T-helper 1 cell treated with Interleukin-12 subunit alpha and Interleukin-12 subunit beta and Interleukin-4 antibody, amounts not matched to agents 30 μg/mL and 1 μg/mL, for 36 hours (primary cell): ENCODE data around the gene NCBP3.

Experiments
- H3K27ac Mint-ChIP-seq: one replicate; pipeline ENCODE4 v1.8.0; 2021; ENCODE audit warnings: mild to moderate bottlenecking, mixed read lengths
- H3K27me3 Mint-ChIP-seq: one replicate; pipeline ENCODE4 v1.8.0; 2021; ENCODE audit warnings: low read depth, mixed read lengths
- H3K36me3 Mint-ChIP-seq: one replicate; pipeline ENCODE4 v1.8.0; 2021; ENCODE audit warnings: low read depth, mixed read lengths
- H3K4me1 Mint-ChIP-seq: one replicate; pipeline ENCODE4 v1.8.0; 2021; ENCODE audit warnings: low read depth, mixed read lengths
- H3K4me3 Mint-ChIP-seq: one replicate; pipeline ENCODE4 v1.8.0; 2021; ENCODE audit warnings: mild to moderate bottlenecking, moderate library complexity, mixed read lengths
- H3K9me3 Mint-ChIP-seq: one replicate; pipeline ENCODE4 v1.8.0; 2021; ENCODE audit warnings: mixed read lengths

NCBP3 gene

DNA sequence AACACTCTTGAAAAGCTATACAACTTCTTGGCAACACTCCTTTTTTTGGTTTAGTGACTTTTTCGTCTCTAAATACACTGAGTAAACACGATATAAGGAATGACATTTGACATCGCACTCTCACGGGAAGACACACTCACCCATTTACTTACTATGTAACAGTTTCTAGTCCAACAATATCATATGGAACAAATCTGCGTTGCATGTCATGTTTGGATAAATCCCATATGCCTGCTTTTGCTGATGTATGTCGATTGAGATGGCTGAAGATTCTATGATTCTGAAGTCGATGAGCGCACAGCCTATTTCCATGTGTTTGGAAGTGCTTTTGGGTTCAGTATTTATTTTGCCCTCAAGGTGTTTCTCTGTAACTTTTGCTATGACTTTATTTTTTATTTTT, 63.3 kb downstream of the NCBP3 start:
- Mint-ChIP-seq H3K27me3 (peaks cover 3% of the 10 kb centered on the region), H3K4me1 (peaks cover 2% of the 10 kb centered on the region), H3K27ac (no peak overlapping the region), H3K4me3 (no peak overlapping the region), H3K36me3 (no peaks in the 10 kb centered on the region), H3K9me3 (no peaks in the 10 kb centered on the region)

DNA sequence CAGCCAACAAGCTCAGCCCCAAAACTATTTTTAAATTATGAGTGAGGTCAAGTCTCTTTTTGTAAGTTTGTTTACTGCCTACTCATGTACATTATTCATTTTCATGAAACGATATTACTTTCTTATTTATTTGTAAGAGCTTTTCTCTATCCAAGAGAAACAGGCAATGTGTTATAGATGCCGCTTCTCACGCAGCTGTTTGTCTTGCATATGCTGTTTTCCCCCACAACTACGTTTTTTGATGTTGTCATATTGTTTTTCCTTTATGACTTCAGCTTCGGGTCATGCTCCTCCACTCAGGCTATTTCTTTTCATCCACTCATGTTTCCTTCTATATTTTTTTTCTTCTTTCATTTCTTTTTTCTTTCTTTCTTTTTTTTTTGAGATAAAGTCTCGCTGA, 65.1 kb downstream of the NCBP3 start:
- Mint-ChIP-seq H3K27me3 (peaks cover 3% of the 10 kb centered on the region), H3K4me1 (peaks cover 2% of the 10 kb centered on the region), H3K27ac (no peak overlapping the region), H3K36me3 (no peaks in the 10 kb centered on the region), H3K4me3 (no peak overlapping the region), H3K9me3 (no peaks in the 10 kb centered on the region)

DNA sequence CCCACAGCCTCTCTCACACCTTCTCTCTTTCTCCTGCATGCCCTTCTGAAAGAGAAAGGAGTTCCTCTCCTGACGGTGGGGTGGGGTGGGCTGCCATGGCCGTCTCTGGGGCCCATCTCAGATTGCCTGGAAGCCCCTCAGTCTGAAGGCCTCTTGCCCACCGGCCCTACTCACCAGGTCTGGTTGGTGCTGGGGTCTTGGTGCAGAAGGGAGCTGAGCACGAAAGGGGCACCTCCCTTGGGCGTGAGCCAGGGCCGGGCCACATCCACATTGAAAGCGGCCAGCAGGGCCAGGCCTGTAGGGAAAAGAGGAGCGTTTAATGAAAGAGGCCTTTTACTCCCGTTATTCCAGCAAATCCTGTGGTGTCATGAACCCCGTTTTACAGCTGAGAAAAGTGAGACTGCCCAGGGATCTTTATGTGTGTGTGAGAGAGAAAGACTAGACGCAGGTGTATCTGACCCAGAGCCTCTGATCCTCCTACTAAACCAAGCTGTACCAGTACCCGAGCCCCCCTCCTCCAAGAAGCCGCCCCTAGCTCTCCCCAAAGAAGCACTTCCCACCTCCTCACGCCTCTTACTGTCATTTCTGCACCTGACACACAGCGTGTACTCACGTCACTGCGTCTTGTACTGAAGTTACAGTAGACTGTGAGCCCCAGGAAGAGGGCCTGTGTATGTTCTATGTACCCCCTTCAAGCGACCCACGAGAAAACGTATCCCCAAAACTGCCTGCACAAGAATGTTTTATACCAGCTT, 68.5 kb downstream of the NCBP3 start:
- Mint-ChIP-seq H3K4me3 (no peak overlapping the region), H3K4me1 (no peaks in the 10 kb centered on the region), H3K9me3 (no peaks in the 10 kb centered on the region), H3K27ac (no peak overlapping the region), H3K27me3 (peaks cover 3% of the 10 kb centered on the region), H3K36me3 (peaks cover 2% of the 10 kb centered on the region)

DNA sequence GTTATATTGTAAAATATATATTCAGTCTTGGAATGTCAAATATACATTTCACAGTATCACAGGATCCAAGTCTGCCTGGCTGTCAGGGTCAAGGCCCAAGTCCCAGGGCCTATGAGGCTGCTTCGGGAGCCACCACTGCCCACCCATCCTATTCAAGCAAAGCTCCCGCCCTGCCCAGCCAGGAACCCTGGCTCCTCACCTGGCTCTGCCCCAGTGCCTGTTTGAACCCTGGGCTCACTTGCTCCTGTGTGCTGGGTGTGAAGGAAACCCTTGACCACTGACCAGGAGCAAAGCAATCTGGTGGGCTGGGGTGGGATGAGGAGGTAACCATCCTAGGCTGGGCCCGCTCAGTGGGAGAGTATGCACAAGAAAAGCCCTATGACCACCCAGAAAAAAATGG, 72.1 kb downstream of the NCBP3 start:
- no peak overlapping the region for H3K27ac Mint-ChIP-seq
- peaks cover 3% of the 10 kb centered on the region for H3K27me3 Mint-ChIP-seq
- no peak overlapping the region for H3K4me3 Mint-ChIP-seq
- H3K36me3 Mint-ChIP-seq: peaks cover 2% of the 10 kb centered on the region
- no peaks in the 10 kb centered on the region for H3K9me3 Mint-ChIP-seq
- H3K4me1 Mint-ChIP-seq: peaks cover 9% of the 10 kb centered on the region

DNA sequence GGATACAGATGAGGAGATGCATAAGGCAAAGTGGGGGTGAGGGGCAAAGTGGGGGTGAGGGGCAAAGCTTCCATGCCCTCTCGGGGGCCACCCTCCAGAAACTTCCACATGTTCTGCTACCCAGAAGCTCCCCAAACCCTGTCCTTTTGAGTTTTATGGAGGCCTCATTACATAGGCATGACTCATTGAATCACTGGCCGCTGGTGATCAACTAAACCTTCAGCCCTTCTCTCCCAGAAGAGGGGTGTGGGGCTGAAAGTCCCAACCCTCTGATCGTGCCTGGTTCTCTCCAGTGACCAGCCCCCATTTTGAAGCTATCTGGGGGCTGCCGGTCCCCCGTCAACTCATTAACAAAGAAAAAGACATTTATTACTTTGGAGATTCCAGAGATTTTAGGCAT, 72.5 kb downstream of the NCBP3 start:
- Mint-ChIP-seq H3K36me3 (peaks cover 3% of the 10 kb centered on the region), H3K27ac (no peak overlapping the region), H3K4me1 (peaks cover 11% of the 10 kb centered on the region), H3K4me3 (no peak overlapping the region), H3K27me3 (peaks cover under 1% of the 10 kb centered on the region), H3K9me3 (no peaks in the 10 kb centered on the region)

DNA sequence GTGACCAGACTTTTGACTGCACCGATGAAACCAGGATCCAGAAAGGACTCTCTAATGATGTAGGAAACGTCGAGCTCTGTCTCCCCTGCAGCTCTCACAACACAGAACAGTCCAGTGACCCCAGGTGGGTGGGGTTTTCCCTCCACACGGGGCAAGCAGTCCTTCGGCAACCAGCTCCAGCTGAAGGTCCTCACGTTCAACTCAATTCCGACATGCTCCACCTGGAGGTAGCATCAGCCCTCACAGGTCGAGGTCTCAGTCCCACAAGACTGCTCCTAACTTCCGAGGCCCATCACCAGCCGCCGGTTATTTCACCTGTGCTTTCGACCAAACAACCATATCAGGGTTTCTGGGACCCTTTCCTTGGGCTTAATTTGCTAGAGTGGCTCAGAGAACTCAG, 73.3 kb downstream of the NCBP3 start:
- Mint-ChIP-seq H3K36me3 (peaks cover 4% of the 10 kb centered on the region), H3K4me1 (peaks cover 14% of the 10 kb centered on the region), H3K9me3 (peaks cover under 1% of the 10 kb centered on the region), H3K27me3 (no peaks in the 10 kb centered on the region), H3K27ac (no peak overlapping the region), H3K4me3 (no peak overlapping the region)

DNA sequence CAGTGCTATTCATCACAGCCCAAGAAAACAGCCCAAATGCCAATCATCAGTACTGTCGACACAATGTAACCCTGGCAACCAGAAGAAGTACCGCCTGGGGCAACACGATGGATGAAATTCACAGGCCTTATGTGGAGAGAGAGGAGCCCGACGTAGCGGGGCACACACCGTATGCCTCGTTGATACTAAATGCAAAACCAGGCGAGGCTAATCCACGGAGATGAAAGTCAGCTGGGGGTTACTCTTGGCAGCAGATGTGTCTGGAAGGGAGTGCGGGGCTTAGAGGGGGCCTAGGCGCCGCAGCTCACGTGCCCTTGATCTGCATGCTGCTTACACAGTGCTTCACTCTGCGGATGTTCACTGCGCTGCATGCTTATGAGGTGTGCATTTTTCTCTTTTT, 74.9 kb downstream of the NCBP3 start:
- H3K27ac Mint-ChIP-seq: no peak overlapping the region
- peaks cover 24% of the 10 kb centered on the region for H3K4me1 Mint-ChIP-seq
- no peak overlapping the region for H3K4me3 Mint-ChIP-seq
- peaks cover 9% of the 10 kb centered on the region for H3K9me3 Mint-ChIP-seq
- H3K36me3 Mint-ChIP-seq: peaks cover 10% of the 10 kb centered on the region
- H3K27me3 Mint-ChIP-seq: no peaks in the 10 kb centered on the region

DNA sequence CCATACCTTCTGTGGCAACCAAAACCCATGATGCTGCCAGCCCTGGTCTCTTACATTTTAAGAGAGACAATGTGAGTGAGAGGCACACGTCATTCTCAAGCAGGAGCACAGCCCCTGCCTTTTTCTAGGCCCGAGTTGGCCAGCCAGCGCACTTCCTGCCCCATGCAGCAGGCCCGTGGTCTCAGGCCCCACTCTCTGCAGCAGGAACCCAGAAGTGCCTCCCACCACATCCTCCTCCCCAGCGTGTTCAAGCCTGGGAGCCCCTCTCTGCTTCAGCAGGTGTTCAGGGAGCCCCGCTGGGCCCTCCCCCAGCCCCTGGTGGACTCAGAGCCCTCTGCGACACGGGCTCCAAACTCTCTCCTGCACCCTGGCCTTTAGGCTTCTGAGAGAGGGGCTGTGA, 75.6 kb downstream of the NCBP3 start:
- no peaks in the 10 kb centered on the region for H3K27me3 Mint-ChIP-seq
- H3K36me3 Mint-ChIP-seq: peaks cover 10% of the 10 kb centered on the region
- H3K4me3 Mint-ChIP-seq: no peak overlapping the region
- H3K27ac Mint-ChIP-seq: peak overlapping the region; percentile 27
- peaks cover 9% of the 10 kb centered on the region for H3K9me3 Mint-ChIP-seq
- H3K4me1 Mint-ChIP-seq: peaks cover 31% of the 10 kb centered on the region

DNA sequence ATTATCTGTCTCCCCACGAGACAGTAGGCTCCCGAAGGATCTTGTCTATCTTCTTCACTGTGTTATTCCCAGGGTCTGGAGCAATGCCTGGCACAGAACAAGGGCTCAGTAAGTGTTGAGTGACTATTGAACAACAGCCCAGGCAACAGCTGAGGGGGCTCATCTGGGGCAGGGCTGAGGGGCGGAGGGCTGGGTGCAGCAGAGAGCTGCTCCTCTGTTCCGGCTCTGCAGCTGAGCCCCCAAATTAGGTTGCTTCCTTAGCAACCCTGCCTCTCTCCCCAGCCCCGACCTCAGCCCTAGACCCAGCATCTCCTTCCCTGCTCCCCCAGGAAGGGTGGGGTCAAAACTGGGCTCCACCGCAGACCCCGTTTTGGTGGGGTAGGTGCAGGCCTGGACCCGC, 77.3 kb downstream of the NCBP3 start:
- H3K27me3 Mint-ChIP-seq: no peaks in the 10 kb centered on the region
- H3K4me3 Mint-ChIP-seq: no peak overlapping the region
- H3K36me3 Mint-ChIP-seq: peaks cover 10% of the 10 kb centered on the region
- H3K4me1 Mint-ChIP-seq: peaks cover 42% of the 10 kb centered on the region
- H3K9me3 Mint-ChIP-seq: peaks cover 9% of the 10 kb centered on the region
- no peak overlapping the region for H3K27ac Mint-ChIP-seq

DNA sequence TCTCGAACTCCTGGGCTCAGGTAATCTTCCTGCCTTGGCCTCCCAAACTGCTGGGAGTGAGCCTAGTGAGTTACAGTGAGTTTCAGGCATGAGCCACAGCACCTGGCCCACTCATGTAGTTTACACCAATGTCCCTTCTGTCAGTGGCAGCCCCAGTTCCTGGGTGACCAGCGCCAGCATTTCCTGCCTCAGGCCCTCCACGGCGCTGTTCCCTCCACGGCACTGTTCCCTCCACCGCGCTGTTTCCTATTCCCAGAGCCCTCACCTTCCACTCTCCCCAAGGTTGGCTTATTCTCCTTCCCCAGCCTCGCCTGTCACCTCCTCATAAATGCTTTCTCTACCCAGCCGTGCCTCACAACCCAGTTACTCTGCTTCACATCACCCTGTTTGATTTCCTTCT, 77.7 kb downstream of the NCBP3 start:
- Mint-ChIP-seq H3K9me3 (peaks cover 9% of the 10 kb centered on the region), H3K4me1 (peaks cover 46% of the 10 kb centered on the region), H3K27ac (no peak overlapping the region), H3K4me3 (no peak overlapping the region), H3K27me3 (no peaks in the 10 kb centered on the region), H3K36me3 (peaks cover 9% of the 10 kb centered on the region)

DNA sequence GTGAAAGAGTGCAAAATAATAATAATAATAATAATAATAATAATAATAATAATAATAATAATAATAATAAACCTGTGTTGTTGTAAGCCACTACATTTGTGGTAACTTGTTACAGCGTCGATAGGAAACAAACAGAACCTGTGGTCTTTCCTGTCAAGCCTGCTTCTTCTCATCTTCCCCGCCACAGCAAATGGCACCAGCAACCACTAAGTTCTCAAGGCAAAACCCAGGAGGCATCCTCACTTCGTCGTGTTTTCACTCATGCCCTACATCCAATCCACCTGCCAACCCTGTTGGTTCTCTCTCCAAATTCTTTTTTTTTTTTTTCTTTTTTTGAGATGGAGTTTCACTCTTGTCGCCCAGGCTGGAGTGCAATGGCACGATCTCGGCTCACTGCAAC, 79.3 kb downstream of the NCBP3 start:
- Mint-ChIP-seq H3K27ac (peak overlapping the region; percentile 80), H3K27me3 (no peaks in the 10 kb centered on the region), H3K9me3 (peaks cover 9% of the 10 kb centered on the region), H3K4me1 (peaks cover 48% of the 10 kb centered on the region), H3K36me3 (peaks cover 9% of the 10 kb centered on the region), H3K4me3 (peak overlapping the region; percentile 34)

DNA sequence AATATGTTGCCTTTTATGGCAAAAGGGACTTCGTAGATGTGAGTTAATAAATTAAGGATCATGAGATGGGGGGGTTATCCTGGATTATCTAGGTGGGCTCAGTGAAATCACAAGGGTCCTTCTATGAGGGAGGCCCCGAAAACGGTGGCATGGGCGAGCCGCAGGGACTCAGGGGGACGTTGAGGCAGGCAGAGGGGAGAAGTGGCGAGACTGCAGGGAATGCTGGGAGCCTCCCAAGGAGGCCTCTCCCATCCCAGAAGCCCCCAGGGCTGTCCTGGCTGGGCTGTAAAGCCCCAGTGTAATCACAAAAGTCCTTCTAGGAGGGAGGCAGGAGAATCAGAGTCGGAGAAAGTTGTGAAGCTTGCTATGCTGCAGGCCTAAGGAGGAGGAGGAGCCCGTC, 80.1 kb downstream of the NCBP3 start:
- Mint-ChIP-seq H3K36me3 (peaks cover 9% of the 10 kb centered on the region), H3K4me1 (peaks cover 46% of the 10 kb centered on the region), H3K4me3 (no peak overlapping the region), H3K27me3 (no peaks in the 10 kb centered on the region), H3K9me3 (peaks cover 9% of the 10 kb centered on the region), H3K27ac (peak overlapping the region; percentile 96)

DNA sequence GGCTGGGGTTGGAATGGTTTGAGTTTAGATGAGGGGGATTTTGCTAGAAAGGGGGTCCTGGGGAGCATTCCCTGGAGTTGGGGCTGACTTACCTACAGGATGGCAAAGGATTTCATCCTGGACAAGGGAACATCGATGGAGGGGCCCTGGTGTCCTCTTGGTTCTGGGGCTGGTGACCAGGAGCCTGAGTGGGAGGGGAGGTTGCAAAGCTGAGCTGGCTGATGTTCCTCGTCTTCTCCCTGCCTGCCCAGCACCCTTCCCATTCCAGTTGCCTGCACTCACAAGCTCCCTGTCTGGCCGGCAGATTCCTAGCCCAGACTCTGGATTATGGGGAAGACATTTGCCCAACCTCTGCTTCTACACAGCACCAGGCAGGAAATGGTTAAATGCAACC, 82.3 kb downstream of the NCBP3 start:
- H3K4me3 Mint-ChIP-seq: peak overlapping the region; percentile 79
- H3K36me3 Mint-ChIP-seq: peaks cover 15% of the 10 kb centered on the region
- no peaks in the 10 kb centered on the region for H3K27me3 Mint-ChIP-seq
- H3K9me3 Mint-ChIP-seq: peaks cover 21% of the 10 kb centered on the region
- H3K27ac Mint-ChIP-seq: peak overlapping the region; percentile 96
- peaks cover 42% of the 10 kb centered on the region for H3K4me1 Mint-ChIP-seq

DNA sequence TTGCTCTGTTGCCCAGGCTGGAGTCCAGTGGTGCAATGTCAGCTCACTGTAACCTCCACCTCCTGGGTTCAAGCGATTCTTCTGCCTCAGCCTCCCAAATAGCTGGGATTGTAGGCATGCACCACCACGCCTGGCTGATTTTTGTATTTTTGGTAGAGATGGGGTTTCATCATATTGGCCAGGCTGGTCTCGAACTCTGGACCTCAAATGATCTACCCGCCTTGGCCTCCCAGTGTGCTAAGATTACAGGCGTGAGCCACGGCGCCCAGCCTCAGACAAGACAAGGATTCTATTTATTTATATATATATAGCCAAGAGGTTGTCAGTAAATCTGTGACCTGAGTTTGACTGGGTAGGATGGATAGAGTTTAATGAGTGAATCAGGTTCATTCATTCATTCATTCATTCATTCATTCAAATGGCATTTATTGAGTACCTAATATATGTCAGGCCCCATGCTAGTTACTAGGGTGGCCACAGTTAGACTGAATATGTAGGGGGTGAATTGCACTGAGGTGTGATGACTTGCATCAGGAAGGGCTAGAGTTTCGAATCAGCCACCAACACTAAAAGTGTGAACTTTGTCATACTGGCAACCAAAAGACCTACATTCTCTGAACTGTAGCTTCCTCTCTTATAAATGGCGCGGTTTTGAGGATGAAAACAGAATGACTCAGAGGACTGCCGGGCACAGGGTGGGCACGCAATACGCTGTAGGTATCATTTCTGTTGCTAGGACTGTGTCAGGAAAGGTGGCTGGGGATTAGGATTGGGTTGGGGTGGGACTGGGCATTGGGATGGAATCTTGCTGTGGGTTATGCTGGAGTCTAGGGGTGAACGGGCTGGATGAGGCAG, 82.9 kb downstream of the NCBP3 start:
- peaks cover 13% of the 10 kb centered on the region for H3K36me3 Mint-ChIP-seq
- no peaks in the 10 kb centered on the region for H3K27me3 Mint-ChIP-seq
- H3K9me3 Mint-ChIP-seq: peaks cover 21% of the 10 kb centered on the region
- peak overlapping the region; percentile 96 for H3K27ac Mint-ChIP-seq
- H3K4me1 Mint-ChIP-seq: peaks cover 38% of the 10 kb centered on the region
- H3K4me3 Mint-ChIP-seq: peak overlapping the region; percentile 79

DNA sequence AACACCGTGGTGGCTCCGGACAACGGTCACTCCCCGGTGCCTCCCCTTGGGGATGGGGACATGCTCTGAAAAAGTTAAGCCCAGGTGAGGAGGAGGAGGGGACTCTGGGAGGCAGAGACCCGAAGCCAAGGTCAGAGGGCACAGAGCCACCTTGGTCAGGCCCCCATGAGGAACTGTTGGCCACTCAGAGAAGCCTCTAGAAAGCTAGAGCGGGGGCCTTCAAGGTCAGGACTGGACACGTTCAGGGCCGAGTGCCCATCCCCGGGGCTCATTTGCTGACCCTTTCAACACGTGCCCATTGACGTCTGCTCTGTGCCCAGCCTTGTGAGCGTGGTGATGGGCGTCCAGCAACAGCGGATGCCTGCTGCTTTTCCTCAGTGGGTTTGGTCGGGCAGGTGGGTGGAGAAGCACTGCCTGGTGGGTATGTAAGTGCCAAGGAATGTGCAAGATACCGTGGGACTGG, 84.1 kb downstream of the NCBP3 start:
- H3K4me1 Mint-ChIP-seq: peaks cover 34% of the 10 kb centered on the region
- H3K9me3 Mint-ChIP-seq: peaks cover 15% of the 10 kb centered on the region
- H3K4me3 Mint-ChIP-seq: no peak overlapping the region
- H3K27ac Mint-ChIP-seq: no peak overlapping the region
- peaks cover 10% of the 10 kb centered on the region for H3K36me3 Mint-ChIP-seq
- H3K27me3 Mint-ChIP-seq: no peaks in the 10 kb centered on the region
